Measurements from ENCODE around the gene STK38.
"Not testable (repeated sequence)": the region's sequence is repeated elsewhere in the genome, so short reads cannot be mapped to it uniquely, and the experiment has no call there.

STK38 gene

DNA sequence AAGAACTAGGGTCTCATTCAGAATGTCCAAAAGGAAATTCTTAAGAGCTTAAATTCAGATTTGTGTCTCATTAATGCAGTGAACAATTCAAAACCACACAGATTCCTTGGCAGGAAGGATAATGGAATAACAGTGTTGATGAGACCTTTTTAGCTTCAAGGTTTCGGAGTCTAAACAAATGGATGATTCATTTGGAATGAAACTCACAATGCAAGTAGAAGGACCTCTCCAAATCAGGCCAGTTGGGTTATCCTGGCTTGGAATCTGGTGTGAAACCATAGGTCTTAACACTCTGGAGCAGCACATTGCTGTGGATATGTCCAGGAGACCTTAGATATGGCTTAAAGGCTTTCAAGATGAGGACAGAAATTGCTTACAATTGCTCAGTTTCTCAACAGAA is 59.6 kb downstream of the STK38 start:
- peak; percentile 29 for DNase-seq (ENCODE audit: low spot score)

GRCh38 chr6:36484736-36485135 is 62.5 kb downstream of the STK38 start:
- no peak for DNase-seq (ENCODE audit: low spot score)

GRCh38 chr6:36483326-36483725 is 64.0 kb downstream of the STK38 start:
- DNase-seq (ENCODE audit: low spot score) = not testable (repeated sequence)

DNA sequence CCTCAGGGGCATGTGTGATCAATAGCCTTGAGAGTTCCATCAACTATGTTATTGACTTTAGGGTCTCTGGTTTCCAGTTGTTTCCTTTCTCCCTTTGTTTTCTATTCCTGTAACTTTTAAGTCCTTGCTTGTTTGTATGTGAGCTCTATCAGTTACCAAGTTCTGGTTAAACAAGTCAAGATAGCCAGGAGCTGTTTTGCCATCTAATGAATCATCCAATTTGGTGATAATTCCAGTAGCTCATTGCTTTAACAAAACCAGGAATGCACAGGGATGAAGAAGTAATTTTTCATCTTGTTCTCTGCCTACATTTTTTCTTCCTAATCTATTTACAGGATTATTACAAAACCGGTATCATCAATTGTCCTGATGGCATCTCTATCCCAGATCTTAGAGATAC is 68.0 kb downstream of the STK38 start:
- DNase-seq (ENCODE audit: low spot score) = no peak

DNA sequence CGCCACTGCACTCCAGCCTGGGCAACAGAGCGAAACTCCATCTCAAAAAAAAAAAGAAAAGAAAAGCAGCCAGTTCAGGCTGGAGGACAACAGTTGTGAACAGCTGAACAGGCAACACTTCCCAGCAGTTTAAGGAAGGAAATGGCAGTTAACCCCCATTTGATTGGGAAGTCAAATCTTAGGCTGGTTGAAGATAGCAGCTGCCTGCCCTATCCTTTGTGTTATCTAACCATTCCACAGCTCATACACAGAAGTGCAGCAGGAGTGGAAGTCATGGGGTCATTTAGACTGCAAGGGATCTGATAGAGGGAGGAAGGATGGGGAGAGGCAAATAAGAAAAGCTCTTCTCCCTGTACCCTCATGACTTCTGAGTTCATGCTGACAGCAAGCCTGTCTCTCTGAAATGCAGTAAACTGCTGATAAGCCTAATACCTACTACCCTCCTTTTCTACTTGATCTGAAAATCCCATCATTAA is 69.2 kb downstream of the STK38 start:
- DNase-seq (ENCODE audit: low spot score) = no peak

DNA sequence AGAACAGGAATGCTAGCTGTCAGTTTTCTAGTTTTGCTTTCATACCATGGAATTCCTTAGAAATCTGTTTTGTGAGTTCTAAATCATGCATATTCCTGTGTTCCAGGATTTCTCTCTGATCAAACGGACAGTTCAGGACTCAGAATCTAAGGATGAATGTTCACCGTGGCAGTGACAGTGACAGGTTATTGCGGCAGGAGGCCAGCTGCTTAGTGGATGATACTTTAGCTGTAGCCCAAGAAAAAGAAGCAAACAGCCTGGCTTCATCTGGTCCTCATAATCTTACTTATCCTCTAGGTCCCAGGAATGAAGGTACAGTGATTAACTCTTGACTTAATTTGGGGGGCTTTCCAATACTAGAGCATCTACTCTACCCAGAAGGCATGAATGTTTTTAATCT is 77.3 kb downstream of the STK38 start:
- no peak for DNase-seq (ENCODE audit: low spot score)

- DNase-seq (ENCODE audit: low spot score) = no peak
These were observed 78.1 kb downstream of the STK38 start for GRCh38 chr6:36469148-36469661.

DNA sequence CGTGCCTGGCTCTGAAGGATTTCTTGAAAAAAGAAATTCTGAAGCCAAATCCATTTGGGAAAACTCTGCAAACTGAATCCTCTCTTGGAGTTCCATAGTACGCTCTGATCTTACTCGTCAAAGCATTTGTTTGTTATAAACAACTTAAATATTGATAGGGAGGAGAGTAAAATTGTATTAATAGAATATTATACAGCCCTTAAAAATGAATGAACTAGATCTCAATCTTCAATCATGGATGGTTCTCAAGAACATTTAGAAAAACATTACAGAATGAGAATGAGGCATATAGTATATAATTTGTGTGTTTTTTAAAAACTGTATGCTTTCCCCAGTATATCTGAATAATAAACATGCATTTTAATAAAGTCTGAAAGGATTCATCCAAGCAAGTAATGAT is 79.7 kb downstream of the STK38 start:
- DNase-seq (ENCODE audit: low spot score) = no peak

GRCh38 chr6:36464233-36464632 is 83.0 kb downstream of the STK38 start:
- DNase-seq (ENCODE audit: low spot score) = no peak

DNA sequence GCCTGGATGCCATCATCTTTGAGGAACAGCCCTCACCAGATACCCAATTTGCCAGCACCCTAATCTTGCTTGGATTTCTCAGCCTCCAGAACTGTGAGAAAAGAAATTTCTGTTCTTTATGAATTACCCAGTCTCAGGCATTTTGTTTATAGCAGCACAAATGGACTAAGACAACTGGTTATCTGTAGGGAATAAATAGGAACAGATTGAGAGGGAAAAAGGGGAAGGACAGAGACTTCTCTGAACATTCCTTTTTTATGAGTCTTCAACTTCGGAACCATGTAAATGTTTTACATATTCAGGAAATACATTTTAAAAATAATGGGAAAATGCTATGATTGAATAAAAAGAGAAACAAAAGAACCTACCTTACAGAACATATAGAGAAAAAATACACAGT is 83.6 kb downstream of the STK38 start:
- DNase-seq (ENCODE audit: low spot score) = peak; percentile 64

DNA sequence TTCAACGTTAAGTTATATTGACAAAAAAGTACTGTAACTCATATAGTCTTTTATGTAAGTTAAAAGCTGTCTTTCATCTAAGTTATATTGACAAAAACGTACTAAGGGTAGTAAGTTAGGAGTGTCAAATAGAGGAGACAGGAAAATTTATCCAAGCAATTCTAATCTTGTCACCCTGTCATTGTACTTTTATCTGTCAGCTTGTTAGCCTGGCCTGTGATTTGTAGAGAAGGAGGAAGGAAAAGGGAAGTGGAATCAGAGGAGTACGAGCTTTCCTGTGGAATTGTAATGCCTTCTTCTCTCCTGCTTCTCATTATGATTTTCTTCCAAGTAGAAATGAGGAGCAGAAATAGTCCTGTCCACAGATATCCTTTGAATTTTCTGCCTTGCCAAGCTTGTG is 85.6 kb downstream of the STK38 start:
- DNase-seq (ENCODE audit: low spot score) = no peak

DNA sequence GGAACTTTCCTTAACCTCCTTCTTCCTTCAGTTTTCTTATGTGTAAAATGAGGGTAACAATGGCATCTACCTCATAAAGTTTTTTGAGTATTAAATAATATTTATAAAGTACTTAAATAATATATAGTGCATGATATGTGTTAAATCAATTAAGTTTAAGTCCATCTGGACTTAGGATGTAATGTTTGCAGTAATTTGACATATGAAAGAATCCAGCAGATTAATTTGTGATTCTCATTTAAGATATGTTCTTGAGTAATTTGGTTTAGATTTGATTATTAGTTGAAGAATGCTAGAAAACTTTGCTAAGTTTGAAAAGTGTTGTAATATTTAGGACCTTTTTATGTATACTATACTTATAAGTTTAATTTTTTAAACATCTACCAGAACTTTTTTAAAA is 86.4 kb downstream of the STK38 start:
- no peak for DNase-seq (ENCODE audit: low spot score)

DNA sequence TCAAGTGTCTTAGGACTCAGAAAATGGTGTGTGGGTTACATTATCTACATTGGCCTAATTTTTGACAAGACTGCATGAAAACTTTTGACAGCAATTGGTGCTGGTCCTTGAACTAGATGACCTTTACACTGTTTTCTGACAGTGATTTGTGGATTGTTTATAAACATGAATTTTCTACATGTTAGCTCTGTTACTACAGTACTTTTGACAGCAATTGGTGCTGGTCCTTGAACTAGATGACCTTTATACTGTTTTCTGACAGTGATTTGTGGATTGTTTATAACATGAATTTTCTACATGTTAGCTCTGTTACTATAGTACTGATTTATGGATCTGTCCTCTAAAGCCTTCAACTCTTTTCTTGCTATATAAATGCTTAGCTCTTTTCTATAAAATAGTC is 87.8 kb downstream of the STK38 start:
- DNase-seq (ENCODE audit: low spot score) = no peak

- DNase-seq (ENCODE audit: low spot score) = no peak
These were observed 91.7 kb downstream of the STK38 start for GRCh38 chr6:36455486-36456027.

GRCh38 chr6:36452897-36453296 is 94.4 kb downstream of the STK38 start:
- DNase-seq (ENCODE audit: low spot score) = not testable (repeated sequence)

DNA sequence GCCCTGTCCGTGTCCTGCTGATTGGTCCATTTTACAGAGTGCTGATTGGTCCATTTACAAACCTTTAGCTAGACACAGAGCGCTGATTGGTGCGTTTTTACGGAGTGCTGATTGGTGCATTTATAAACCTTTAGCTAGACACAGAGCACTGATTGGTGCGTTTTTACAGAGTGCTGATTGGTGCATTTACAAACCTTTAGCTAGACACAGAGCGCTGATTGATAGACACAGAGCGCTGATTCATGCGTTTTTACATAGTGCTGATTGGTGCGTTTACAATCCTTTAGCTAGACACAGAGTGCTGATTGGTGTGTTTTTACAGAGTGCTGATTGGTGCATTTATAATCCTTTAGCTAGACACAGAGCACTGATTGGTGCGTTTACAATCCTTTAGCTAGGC is 98.1 kb downstream of the STK38 start:
- not testable (repeated sequence) for DNase-seq (ENCODE audit: low spot score)

DNA sequence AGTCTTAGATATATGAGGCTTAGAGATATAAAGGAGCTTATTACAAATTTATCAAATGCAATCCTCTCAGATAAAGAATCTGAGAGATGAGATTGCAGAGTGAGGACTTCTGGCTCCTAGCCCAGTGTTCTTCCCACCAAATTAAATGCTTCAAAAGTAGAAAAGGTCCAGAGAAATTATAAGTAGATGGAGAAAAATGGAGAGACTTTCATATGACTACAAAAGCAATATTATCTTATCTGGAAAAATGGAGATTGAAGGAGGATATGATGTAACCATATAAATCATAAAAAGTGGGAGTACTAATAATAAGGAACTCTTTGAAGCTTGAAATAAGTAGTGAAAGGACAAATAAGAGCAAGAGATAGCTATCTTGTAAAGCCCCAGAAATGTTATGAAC is 101.7 kb downstream of the STK38 start:
- no peak for DNase-seq (ENCODE audit: low spot score)

- peak; percentile 63 for DNase-seq (ENCODE audit: low spot score)
These were observed 102.8 kb downstream of the STK38 start for GRCh38 chr6:36444470-36444869.

Measured in GM03348 (cell line).